Type B pancreatic cell (in vitro differentiated cells): ENCODE results near the gene CSTPP1. TPM values are rescaled to one million over a fixed set of nuclear protein-coding genes. Genes with fewer than 3 reads are reported as not detected.

Experiments used
- DNase-seq: peaks from one replicate; pipeline ENCODE4 v3.0.0; 2021; ENCODE audit warnings: mixed read lengths; ENCODE audit not compliant: unreplicated experiment; ENCODE audit errors: extremely low spot score
- H3K27ac Mint-ChIP-seq: 2 replicates; pipeline ENCODE4 v1.8.0; 2021; ENCODE audit warnings: mild to moderate bottlenecking, mixed read lengths
- H3K27me3 Mint-ChIP-seq: 2 replicates; pipeline ENCODE4 v1.8.0; 2021; ENCODE audit warnings: mixed read lengths
- H3K36me3 Mint-ChIP-seq: 2 replicates; pipeline ENCODE4 v1.8.0; 2021; ENCODE audit warnings: mixed read lengths
- H3K4me1 Mint-ChIP-seq: one replicate; pipeline ENCODE4 v1.8.0; 2021; ENCODE audit warnings: mixed read lengths; ENCODE audit not compliant: unreplicated experiment
- H3K4me3 Mint-ChIP-seq: 2 replicates; pipeline ENCODE4 v1.8.0; 2021; ENCODE audit warnings: mild to moderate bottlenecking, mixed read lengths
- H3K9me3 Mint-ChIP-seq: 2 replicates; pipeline ENCODE4 v1.8.0; 2021; ENCODE audit warnings: mixed read lengths
- total RNA-seq: library from RNA; stranded (reverse); gene quantifications from 2 replicates; pipeline ENCODE4 v1.2.1, GENCODE V29; 2021; ENCODE audit warnings: low replicate concordance
- TF ChIP-seq, protein P1 (sequence below): fragments of 200-600 bp; sonication (generic); conservative IDR thresholded peaks from 2 replicates; pipeline ENCODE4 v1.5.0; 2021; ENCODE audit warnings: antibody characterized with exemption, mild to moderate bottlenecking

CSTPP1 gene
- total RNA-seq, 1 donor from 2014 or later, result 44.4 TPM

- no peak overlapping the region for H3K27ac Mint-ChIP-seq
- peaks cover 4% of the 10 kb centered on the region for H3K36me3 Mint-ChIP-seq
- no peaks in the 10 kb centered on the region for H3K27me3 Mint-ChIP-seq
- H3K4me1 Mint-ChIP-seq, result peaks cover 3% of the 10 kb centered on the region
- DNase-seq, result no peak
- TF ChIP-seq, protein P1, sequence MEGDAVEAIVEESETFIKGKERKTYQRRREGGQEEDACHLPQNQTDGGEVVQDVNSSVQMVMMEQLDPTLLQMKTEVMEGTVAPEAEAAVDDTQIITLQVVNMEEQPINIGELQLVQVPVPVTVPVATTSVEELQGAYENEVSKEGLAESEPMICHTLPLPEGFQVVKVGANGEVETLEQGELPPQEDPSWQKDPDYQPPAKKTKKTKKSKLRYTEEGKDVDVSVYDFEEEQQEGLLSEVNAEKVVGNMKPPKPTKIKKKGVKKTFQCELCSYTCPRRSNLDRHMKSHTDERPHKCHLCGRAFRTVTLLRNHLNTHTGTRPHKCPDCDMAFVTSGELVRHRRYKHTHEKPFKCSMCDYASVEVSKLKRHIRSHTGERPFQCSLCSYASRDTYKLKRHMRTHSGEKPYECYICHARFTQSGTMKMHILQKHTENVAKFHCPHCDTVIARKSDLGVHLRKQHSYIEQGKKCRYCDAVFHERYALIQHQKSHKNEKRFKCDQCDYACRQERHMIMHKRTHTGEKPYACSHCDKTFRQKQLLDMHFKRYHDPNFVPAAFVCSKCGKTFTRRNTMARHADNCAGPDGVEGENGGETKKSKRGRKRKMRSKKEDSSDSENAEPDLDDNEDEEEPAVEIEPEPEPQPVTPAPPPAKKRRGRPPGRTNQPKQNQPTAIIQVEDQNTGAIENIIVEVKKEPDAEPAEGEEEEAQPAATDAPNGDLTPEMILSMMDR, result no peak
- no peaks in the 10 kb centered on the region for H3K9me3 Mint-ChIP-seq
- no peak overlapping the region for H3K4me3 Mint-ChIP-seq
Observed at GRCh38 chr11:46892109-46892508, 44.5 kb upstream of the CSTPP1 start.

DNA sequence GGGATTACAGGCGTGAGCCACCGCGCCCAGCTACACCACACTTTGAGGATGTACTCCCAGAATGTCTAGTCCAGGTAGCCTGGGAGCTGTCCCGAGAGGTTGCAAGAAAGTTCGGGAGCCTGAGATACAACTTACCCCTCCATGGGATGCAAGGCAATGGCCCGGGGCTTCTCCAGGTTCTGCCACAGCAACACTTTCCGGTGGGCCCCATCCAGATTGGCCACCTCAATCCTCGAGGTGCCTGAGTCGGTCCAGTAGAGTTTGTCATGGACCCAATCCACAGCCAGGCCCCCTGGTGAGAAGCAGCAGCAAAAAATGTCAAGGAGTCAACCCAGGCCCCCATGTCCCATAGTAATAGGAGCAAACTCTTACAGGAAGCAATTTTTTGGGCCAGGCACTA lies 43.7 kb upstream of the CSTPP1 start:
- Mint-ChIP-seq H3K27me3 (no peaks in the 10 kb centered on the region), H3K36me3 (peaks cover 4% of the 10 kb centered on the region), H3K4me3 (no peak overlapping the region), H3K27ac (no peak overlapping the region), H3K9me3 (no peaks in the 10 kb centered on the region), H3K4me1 (peaks cover 3% of the 10 kb centered on the region)
- TF ChIP-seq, protein P1, result no peak
- no peak for DNase-seq

DNA sequence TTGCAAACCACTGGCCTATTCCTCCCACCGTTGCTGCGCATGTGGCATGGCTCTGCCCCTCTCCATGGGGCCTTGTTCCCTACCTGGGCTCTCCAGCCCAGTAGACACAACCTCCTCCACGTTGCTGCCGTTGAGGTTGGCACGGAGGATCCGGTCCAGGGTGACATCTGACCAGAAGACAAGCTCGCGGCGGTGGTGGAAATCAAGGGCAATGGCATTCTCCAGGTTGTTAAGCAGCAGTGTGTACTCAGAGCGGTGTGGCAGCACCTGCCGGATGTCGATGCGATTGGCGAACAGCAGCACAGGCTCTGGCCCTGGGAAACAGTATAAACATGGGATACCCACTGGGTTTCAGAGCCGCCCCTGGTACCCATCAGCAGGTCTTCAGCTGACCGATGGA lies 42.1 kb upstream of the CSTPP1 start:
- no peaks in the 10 kb centered on the region for H3K27me3 Mint-ChIP-seq
- H3K4me3 Mint-ChIP-seq, result no peak overlapping the region
- H3K27ac Mint-ChIP-seq, result no peak overlapping the region
- peaks cover 10% of the 10 kb centered on the region for H3K36me3 Mint-ChIP-seq
- TF ChIP-seq, protein P1, result no peak
- H3K4me1 Mint-ChIP-seq, result peaks cover 3% of the 10 kb centered on the region
- no peak for DNase-seq
- no peaks in the 10 kb centered on the region for H3K9me3 Mint-ChIP-seq

DNA sequence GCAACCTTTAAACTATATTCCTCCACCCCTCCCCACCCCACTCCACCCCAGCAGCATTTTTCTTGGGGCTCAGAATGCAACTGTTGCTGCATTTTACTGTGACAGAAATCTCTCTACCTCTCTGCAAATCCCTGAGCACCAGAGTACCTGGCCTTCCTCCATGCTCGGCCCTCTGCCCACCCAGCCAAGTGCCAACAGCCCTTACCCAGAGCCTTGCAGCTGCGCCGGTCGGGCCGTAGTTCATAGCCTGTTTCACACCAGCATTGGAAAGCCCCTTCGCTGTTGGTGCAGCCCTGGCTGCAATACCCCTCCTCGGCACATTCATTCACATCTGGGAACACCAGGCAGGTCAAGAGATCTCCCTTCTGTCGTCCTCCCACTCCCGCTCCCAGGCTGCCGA lies 41.6 kb upstream of the CSTPP1 start:
- no peaks in the 10 kb centered on the region for H3K27me3 Mint-ChIP-seq
- no peak overlapping the region for H3K4me3 Mint-ChIP-seq
- no peak for DNase-seq
- TF ChIP-seq, protein P1, result no peak
- H3K36me3 Mint-ChIP-seq, result peaks cover 5% of the 10 kb centered on the region
- no peaks in the 10 kb centered on the region for H3K9me3 Mint-ChIP-seq
- no peak overlapping the region for H3K27ac Mint-ChIP-seq
- H3K4me1 Mint-ChIP-seq, result peaks cover under 1% of the 10 kb centered on the region

- no peak for DNase-seq
- Mint-ChIP-seq H3K27ac (no peak overlapping the region), H3K9me3 (no peaks in the 10 kb centered on the region), H3K36me3 (peaks cover 5% of the 10 kb centered on the region), H3K4me3 (no peak overlapping the region), H3K27me3 (no peaks in the 10 kb centered on the region), H3K4me1 (no peaks in the 10 kb centered on the region)
- TF ChIP-seq, protein P1, result no peak
Observed at GRCh38 chr11:46895821-46896220, 40.7 kb upstream of the CSTPP1 start.
